ENCODE measurements around the gene CDON.

Gene CDON

DNA sequence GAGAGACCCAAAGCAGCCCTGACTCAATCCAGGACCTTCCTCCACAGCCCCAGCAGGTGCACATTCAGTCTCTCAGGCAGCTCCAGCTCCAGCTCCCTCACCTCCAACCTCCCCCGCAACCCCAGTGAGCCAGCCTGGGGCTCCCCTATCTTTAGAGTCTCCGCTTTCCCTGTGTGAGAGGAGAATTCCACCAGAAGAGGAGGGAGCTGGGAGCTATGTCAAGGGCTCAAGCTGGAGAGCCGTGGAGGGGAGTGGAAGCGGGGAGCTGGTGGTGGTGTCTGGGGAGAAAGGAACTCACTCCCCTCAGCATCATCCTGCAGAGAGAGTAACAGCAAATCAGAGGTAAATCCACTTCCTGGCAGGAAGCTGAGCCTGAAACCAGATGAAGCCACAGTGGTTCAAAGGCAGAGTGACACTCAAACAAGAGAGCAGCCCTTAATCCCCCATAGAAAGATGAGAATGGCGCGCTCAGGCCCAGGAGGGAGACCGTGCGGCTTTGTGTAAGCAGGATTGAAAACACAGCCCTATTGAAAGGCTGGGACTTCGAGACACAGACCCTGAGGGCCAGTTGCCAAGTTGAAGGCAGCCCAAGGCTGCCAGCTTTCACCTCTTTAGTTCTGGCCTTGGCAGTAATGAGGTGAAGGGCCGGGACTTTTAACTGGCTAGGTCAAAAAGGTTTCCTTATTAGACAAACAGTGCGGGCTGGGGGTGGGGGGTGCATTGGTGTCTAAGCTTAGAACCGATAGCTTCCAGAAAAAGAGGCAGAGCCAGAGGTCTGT is 21.4 kb upstream of the CDON start:
- Histone ChIP-seq H3K27ac (ENCODE audit: low read depth, low read length, poor library complexity, severe bottlenecking) (no peak overlapping the region), H3K4me2 (ENCODE audit: low read length) (no peak overlapping the region), H3K79me2 (ENCODE audit: insufficient read depth, low read length) (no peaks in the 10 kb centered on the region), H3K36me3 (ENCODE audit: insufficient read depth, low read length) (no peaks in the 10 kb centered on the region), H3K4me1 (ENCODE audit: insufficient read depth, low read length, severe bottlenecking) (no peaks in the 10 kb centered on the region), H3K9me3 (ENCODE audit: low read length) (no peaks in the 10 kb centered on the region), H3K4me3 (ENCODE audit: low read depth, low read length, poor library complexity, severe bottlenecking) (no peak overlapping the region), H4K20me1 (ENCODE audit: insufficient read depth, low read length) (no peaks in the 10 kb centered on the region), H3K27me3 (ENCODE audit: insufficient read depth, low read length) (no peaks in the 10 kb centered on the region), H3F3A (ENCODE audit: insufficient read depth, low read length) (no peaks in the 10 kb centered on the region), H2AFZ (ENCODE audit: low read length) (no peak overlapping the region), H3K9ac (ENCODE audit: low read length) (no peak overlapping the region), H3K9me2 (ENCODE audit: low read depth, low read length) (no peaks in the 10 kb centered on the region)
- TF ChIP-seq CTCF (IDR thresholded peaks at IDR 0.05; ENCODE audit: low read length) (no peak), EZH2 (IDR thresholded peaks at IDR 0.05; ENCODE audit: borderline replicate concordance, low read length) (no peak)

DNA sequence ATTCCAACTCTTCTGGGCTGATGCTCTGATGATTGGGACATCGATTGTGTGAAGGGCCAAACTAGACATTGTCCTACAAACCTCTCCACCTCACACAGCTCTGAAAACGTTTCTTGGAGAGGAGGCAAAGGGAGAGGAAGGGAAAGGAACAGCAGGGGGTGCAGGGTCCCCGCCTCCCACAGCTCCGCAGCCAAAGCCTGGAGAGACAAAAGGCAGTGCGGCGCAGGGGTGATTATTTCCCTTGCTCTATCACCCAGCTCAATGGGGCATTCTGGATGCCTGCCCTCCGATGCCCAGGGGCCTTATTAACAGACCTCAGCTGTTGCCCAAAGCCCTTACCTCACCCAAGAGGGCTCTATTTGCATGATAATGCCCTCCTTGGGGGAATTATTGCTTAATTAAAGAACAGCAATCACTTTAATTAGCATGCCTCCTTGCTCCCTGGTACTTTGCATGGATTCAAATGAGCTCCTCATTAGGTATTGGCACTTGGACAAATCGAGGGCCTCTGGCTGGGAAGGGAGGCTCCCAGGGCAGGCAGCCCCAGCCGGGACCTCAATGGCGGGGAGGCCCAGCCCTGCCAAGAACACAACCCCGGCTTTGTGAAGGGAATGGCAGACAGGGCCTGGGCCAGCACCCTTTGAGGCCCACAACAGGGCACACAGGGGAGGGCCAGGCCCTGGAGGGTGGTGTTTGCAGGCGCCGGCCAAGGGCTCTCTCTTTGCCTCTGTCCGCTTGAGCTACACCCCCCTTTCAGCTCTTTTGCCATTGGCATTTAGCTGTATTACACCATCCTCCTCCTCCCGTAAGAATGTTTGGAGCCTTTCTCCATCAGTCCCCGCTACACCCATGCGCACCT is 19.8 kb upstream of the CDON start:
- Histone ChIP-seq H3K4me1 (ENCODE audit: insufficient read depth, low read length, severe bottlenecking) (no peaks in the 10 kb centered on the region), H3K27ac (ENCODE audit: low read depth, low read length, poor library complexity, severe bottlenecking) (no peak overlapping the region), H3K4me2 (ENCODE audit: low read length) (no peak overlapping the region), H3F3A (ENCODE audit: insufficient read depth, low read length) (no peaks in the 10 kb centered on the region), H3K27me3 (ENCODE audit: insufficient read depth, low read length) (no peaks in the 10 kb centered on the region), H3K79me2 (ENCODE audit: insufficient read depth, low read length) (no peaks in the 10 kb centered on the region), H3K9ac (ENCODE audit: low read length) (no peak overlapping the region), H3K36me3 (ENCODE audit: insufficient read depth, low read length) (no peaks in the 10 kb centered on the region), H3K4me3 (ENCODE audit: low read depth, low read length, poor library complexity, severe bottlenecking) (no peak overlapping the region), H3K9me2 (ENCODE audit: low read depth, low read length) (no peaks in the 10 kb centered on the region), H2AFZ (ENCODE audit: low read length) (no peak overlapping the region), H4K20me1 (ENCODE audit: insufficient read depth, low read length) (no peaks in the 10 kb centered on the region), H3K9me3 (ENCODE audit: low read length) (no peaks in the 10 kb centered on the region)
- no peak for TF ChIP-seq EZH2 (IDR thresholded peaks at IDR 0.05; ENCODE audit: borderline replicate concordance, low read length)
- no peak for TF ChIP-seq CTCF (IDR thresholded peaks at IDR 0.05; ENCODE audit: low read length)

DNA sequence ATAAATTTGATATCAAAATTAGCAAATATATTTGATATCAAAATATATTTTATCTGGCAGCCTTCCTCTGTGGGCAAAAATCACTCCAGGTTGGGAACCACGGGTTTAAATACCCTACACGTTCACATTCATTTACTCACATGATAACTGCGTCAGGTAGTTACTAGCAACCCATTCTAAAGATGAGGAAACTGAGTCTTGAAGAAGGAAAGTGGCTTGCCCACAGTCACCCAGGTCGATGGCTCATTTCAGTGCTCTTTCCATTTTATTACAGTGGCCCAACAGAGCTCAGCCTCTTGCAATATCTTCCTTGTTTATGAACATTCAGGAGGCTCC is 19.2 kb upstream of the CDON start:
- Histone ChIP-seq H3K4me2 (ENCODE audit: low read length) (no peak overlapping the region), H3K9me3 (ENCODE audit: low read length) (no peaks in the 10 kb centered on the region), H3K9me2 (ENCODE audit: low read depth, low read length) (no peaks in the 10 kb centered on the region), H3K4me1 (ENCODE audit: insufficient read depth, low read length, severe bottlenecking) (no peaks in the 10 kb centered on the region), H3K79me2 (ENCODE audit: insufficient read depth, low read length) (no peaks in the 10 kb centered on the region), H2AFZ (ENCODE audit: low read length) (no peak overlapping the region), H3K4me3 (ENCODE audit: low read depth, low read length, poor library complexity, severe bottlenecking) (no peak overlapping the region), H3K27ac (ENCODE audit: low read depth, low read length, poor library complexity, severe bottlenecking) (no peak overlapping the region), H3F3A (ENCODE audit: insufficient read depth, low read length) (no peaks in the 10 kb centered on the region), H3K9ac (ENCODE audit: low read length) (no peak overlapping the region), H3K27me3 (ENCODE audit: insufficient read depth, low read length) (no peaks in the 10 kb centered on the region), H3K36me3 (ENCODE audit: insufficient read depth, low read length) (no peaks in the 10 kb centered on the region), H4K20me1 (ENCODE audit: insufficient read depth, low read length) (no peaks in the 10 kb centered on the region)
- no peak for TF ChIP-seq CTCF (IDR thresholded peaks at IDR 0.05; ENCODE audit: low read length)
- no peak for TF ChIP-seq EZH2 (IDR thresholded peaks at IDR 0.05; ENCODE audit: borderline replicate concordance, low read length)
